DMS79 treated with DMSO at 0.1 percent for 48 hours (cell line): Measurements from ENCODE around the gene BMPR1A.
"Not testable (repeated sequence)": the region's sequence is repeated elsewhere in the genome, so short reads cannot be mapped to it uniquely, and the experiment has no call there.

ENCODE experiments used
- DNase-seq: peaks from one replicate; lab custom pipeline; 2025; lab: John Stamatoyannopoulos, UW

Gene BMPR1A

GRCh38 chr10:86941426-86941825 lies 185.0 kb downstream of the BMPR1A start:
- DNase-seq: no peak

DNA sequence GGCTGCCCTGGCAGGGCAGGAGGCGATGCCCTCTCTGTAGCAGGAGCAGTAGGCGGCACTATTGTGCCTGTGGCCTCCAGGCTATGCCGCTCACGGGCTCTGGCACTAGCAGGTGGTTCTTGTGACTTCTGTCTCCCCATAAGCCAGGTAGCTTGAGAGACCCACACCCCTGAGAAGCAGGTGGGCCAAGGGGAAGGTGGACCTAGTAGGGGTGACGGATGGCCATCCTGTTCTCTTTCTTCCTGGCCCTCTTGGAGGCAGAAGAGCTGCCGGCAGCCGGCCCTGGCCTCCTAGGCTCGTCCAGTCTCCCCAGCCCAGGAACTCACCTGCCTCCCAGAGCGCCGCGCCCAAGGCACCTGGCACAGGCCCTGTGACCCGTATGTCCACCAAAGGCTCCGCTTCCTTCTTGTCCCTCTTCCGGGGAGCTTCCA lies 185.6 kb downstream of the BMPR1A start:
- DNase-seq: no peak

DNA sequence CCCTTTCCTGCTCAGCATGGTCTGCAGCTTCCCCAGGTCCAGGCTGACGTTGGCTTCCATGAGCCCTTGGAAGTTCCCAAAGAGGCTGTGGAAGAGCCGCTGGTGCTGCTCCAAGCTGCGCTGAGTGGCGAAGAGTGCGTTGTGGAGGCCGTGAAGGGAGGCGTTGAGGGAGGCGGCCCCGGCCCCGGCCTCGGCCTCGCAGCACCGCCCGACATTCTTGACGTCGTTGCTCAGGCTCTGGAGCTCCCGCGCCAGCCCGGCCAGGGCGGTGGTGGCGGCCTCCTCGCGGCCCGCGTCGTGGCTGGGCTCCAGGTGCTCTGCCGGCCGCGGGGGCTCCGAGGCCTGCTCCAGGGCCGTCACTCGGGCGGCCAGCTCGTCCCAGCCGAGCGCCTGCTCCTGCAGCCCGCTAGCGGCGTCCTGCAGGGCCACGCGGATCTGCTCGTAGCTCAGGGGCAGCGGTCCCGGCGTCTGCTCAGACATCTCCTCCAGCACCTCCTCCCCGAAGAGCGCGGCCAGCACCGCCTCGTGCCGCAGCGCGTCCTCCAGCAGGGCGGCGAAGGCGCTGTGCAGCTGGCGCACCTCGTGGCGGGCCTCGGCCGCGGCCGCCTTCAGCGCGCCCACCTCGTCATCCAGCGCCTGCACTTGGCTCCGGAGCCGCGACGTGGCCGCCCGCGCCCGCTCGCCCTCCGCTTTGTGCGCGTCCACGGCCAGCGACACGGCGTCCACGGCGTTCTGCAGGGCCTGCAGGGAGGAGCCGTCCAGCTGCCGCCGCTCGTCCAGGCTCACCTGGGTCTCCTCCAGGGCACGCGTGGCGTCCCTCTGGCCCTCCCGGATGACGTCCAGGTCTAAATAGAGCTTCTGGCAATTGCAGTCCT lies 186.3 kb downstream of the BMPR1A start:
- DNase-seq: no peak

GRCh38 chr10:86943316-86944030 lies 187.1 kb downstream of the BMPR1A start:
- DNase-seq: no peak

GRCh38 chr10:86944031-86944419 lies 187.6 kb downstream of the BMPR1A start:
- no peak for DNase-seq

DNA sequence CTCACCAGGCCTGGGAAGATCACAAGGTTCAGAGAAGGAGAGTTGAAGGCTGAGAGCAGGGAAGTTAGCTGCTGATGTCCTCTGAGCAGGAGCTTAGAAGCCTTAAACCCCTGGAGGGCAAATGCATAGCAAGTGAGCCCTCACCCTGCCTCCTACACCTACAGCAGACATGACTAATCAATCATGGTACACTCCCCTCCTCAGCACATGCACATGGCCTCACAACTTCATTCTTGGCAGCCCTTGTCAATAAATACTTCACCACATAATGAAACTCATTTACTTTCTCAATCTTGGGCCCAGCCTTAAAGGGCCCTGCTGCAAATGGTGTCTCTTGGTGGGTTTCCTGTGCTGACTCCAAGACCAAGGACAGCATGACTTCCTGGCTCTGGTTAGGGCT lies 188.1 kb downstream of the BMPR1A start:
- no peak for DNase-seq

GRCh38 chr10:86944907-86945306 lies 188.5 kb downstream of the BMPR1A start:
- no peak for DNase-seq

GRCh38 chr10:86945361-86946212 lies 189.2 kb downstream of the BMPR1A start:
- DNase-seq: no peak

DNA sequence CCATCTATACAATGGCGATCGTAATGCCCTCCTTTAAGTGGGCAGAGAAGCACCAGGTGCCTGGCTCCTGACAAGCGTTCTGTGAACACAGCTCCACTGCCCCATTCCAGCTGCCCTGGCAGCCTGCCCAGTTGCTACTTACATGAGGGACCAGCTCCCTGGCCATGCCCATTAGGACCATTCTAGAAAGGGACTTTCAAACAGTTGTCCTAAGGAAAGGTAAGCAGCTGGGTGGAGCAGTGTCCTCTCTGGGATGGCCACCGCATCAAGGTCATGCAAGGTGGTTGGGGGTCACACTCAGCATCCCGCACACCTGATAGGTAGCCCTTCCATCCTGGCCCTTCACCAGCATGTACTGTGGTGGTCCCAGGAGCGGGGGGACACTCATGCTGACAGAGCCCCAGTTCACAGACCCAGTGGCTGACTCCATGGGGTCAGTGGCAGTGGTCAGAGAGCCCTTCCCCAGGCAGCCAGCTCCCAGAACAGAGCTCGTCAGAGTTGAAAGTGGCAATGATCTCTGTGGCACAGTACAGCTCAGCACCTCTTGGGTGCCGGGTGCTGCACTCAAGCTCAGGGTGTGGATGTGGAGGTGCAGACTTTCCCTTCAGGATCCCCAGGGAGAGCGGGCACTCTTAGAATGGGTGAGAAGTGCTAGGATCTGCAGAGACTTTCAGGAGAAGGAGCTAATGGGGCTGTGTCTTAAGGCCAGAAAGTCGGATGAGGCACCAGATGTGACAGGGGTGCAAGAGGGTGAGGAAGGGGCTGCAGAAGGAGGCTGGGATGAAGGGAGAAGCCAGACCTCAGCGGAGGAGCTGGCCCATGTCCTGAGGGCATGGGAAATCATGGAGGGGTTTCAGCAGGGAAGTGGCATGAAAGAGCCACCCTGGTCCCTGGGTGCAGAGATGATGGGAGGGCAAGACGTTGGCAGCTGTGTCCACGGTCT lies 190.1 kb downstream of the BMPR1A start:
- DNase-seq: peak; percentile 28

DNA sequence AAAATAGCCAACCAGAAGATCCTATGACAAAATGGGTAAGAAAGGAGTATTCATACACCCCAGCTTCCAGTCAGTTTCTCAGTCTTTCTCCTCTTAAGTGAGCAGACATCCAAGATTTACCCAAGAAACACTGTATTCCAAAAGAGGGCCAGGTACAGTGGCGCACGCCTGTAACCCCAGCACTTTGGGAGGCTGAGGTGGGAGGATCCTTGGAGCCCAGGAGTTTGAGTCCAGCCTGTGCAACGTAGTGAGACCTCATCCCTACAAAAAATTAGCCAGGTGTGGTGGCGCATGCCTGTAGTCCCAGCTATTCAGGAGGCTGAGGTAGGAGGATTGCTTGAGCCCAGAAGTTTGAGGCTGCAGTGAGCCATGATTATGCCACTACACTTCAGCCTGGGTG lies 191.4 kb downstream of the BMPR1A start:
- DNase-seq: not testable (repeated sequence)

- no peak for DNase-seq
Observed at GRCh38 chr10:86950349-86950748, 193.9 kb downstream of the BMPR1A start.

DNA sequence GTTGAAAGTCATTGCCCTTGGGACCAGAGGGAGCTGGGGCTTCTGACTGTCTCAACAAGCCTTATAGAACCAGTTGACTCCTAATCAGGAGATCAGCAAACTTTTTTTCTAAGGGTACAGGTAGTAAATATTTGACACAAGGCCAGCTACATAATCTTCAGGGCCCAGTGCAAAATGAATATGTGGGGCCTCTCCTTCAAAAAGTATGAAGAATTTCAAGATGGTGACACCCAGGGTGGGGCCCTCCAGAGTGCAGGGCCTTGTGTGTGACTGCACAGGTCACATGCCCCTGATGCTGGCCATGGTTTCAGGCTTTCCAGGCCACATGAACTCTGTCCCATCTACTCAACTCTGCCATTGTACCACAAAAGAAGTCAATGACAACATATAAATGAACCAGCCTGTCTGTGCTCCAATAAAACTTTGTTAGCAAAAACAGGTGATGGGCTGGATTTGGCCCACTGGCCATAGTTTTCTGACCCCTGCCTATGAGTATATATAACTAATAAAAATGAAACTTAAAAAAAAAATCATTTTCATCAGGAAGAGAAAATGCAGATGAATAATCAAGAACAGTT lies 194.9 kb downstream of the BMPR1A start:
- no peak for DNase-seq

DNA sequence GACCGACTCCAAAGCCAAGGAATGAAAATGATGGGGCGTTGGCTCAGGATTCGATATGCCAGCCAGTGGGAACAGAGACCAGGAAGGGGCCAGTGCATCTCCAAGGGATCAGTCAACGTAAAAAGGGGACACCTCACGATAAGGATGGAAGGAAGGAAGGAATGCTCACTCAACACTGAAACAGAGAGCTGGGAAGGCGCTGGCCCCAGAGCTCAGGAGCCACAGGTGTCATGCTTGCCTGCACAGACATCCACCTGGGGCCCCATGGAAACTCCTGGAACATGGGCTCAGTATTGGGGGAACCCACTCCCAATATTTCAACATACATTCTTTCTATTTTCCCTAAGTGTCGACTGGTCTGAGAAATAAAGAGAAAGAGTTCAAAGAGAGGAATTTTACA lies 195.7 kb downstream of the BMPR1A start:
- DNase-seq: no peak

DNA sequence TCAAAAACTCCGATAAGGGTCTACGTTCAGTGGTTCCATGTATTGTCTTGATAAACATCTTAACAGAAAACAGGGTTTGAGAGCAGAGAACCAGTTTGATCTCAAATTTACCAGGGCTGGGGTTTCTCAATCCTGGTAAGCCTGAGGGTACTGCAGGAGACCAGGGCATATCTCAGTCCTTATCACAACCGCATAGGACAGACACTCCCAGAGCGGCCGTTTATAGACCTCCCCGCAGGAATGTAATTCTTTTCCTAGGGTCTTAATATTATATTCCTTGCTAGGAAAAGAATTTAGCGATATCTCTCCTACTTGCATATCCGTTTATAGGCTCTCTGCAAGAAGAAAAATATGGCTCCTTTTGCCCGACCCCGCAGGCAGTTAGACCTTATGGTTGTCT lies 196.3 kb downstream of the BMPR1A start:
- not testable (repeated sequence) for DNase-seq

GRCh38 chr10:86953747-86954680 lies 197.6 kb downstream of the BMPR1A start:
- no peak for DNase-seq

- DNase-seq: no peak
Observed at GRCh38 chr10:86954681-86955500, 198.5 kb downstream of the BMPR1A start.

GRCh38 chr10:86955501-86956194 lies 199.2 kb downstream of the BMPR1A start:
- no peak for DNase-seq

DNA sequence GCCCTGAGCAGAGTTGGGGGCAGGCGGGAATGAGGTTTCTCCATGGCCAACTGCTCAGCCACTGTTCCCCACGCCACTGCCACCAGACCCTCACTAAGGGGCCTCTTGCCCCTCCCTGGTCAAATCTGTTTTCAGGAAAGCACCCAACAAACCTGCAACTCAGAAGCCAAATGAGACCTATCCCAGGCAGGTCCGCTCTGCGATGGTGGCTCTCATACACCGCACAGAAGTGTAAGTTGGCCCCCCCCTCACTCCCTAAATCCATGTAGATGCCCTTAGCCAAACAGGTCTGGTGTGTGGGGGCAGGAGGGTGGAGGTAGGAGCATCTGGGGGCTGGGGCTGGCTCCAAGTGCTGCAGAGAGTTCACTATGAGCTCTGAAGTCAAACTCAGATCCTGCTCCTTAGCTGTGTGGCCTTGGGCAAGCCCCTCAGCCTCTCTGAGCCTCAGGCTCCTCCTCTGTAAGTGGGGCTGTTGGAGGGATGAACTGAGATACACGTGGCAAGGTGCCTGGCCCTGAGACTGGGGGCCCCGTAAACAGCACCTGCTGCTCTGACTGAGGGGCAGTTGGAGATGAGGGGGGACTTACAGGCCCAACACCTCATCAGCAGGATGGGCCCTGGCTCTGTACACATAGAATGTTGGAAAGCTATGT lies 199.9 kb downstream of the BMPR1A start:
- DNase-seq: no peak
